ENCODE data around the gene IGF1R. TPM values are rescaled to one million over a fixed set of nuclear protein-coding genes. Genes with fewer than 3 reads are reported as not detected.

IGF1R gene
- total and polyA plus RNA-seq, 12 donors = 8.6 to 138 (median 66.0) TPM

- peaks cover 8 to 17% of the 10 kb centered on the region in 2 donors for H3K4me1 ChIP-seq (replicated peaks in 1 of 2)
- no peaks in the 10 kb centered on the region for H3K36me3 ChIP-seq (replicated peaks in 1 of 2)
- H3K9me3 ChIP-seq (replicated peaks in 1 of 3) = no peaks in the 10 kb centered on the region
- intact Hi-C loops (cut with DNase I) = no loop called here
- H3K4me3 ChIP-seq = no peak overlapping the region
- WGBS, 4 donors = 65 to 75% (median 69%) methylated on average over 13 to 14 of the region's 14 CpGs
- no peak for TF ChIP-seq POLR2A (IDR thresholded peaks at IDR 0.05)
- no peak for TF ChIP-seq CTCF (IDR thresholded peaks at IDR 0.05)
- H3K27me3 ChIP-seq = no peaks in the 10 kb centered on the region
- peak overlapping the region in 2 of 5 donors; percentile 14 to 21 for H3K27ac ChIP-seq
- peak in 1 of 7 donors; percentile 10 for DNase-seq
These were observed 333.7 kb downstream of the IGF1R start for GRCh38 chr15:98981851-98982722.

GRCh38 chr15:98983334-98983733 lies 335.0 kb downstream of the IGF1R start:
- Histone ChIP-seq H3K27ac (peak overlapping the region in 1 of 5 donors; percentile 7), H3K27me3 (no peaks in the 10 kb centered on the region), H3K4me1 (replicated peaks in 1 of 2) (peaks cover 8 to 17% of the 10 kb centered on the region in 2 donors), H3K36me3 (replicated peaks in 1 of 2) (no peaks in the 10 kb centered on the region), H3K9me3 (replicated peaks in 1 of 3) (no peaks in the 10 kb centered on the region), H3K4me3 (no peak overlapping the region)
- peak; percentile 65 to 85 (median 71) for DNase-seq
- 15 to 25% (median 20%) methylated on average over 2 of the region's 2 CpGs for WGBS, 4 donors
- TF ChIP-seq CTCF (IDR thresholded peaks at IDR 0.05) = no peak
- no peak for TF ChIP-seq POLR2A (IDR thresholded peaks at IDR 0.05)
- intact Hi-C loops (cut with DNase I) = no loop called here

GRCh38 chr15:98986281-98986680 lies 337.9 kb downstream of the IGF1R start:
- no peak for DNase-seq
- intact Hi-C loops (cut with DNase I) = no loop called here
- no peak overlapping the region for H3K27ac ChIP-seq
- TF ChIP-seq CTCF (IDR thresholded peaks at IDR 0.05) (no peak), POLR2A (IDR thresholded peaks at IDR 0.05) (no peak)
- H3K9me3 ChIP-seq (replicated peaks in 1 of 3) = no peaks in the 10 kb centered on the region
- no peak overlapping the region for H3K4me3 ChIP-seq
- peaks cover 8 to 17% of the 10 kb centered on the region in 2 donors for H3K4me1 ChIP-seq (replicated peaks in 1 of 2)
- WGBS, 4 donors = 93 to 100% (median 97%) methylated on average over 1 of the region's 1 CpG
- no peaks in the 10 kb centered on the region for H3K27me3 ChIP-seq
- no peaks in the 10 kb centered on the region for H3K36me3 ChIP-seq (replicated peaks in 1 of 2)

- WGBS, 4 donors = 81 to 92% (median 89%) methylated on average over 2 of the region's 2 CpGs
- H3K4me1 ChIP-seq (replicated peaks in 1 of 2) = no peaks in the 10 kb centered on the region
- H3K36me3 ChIP-seq (replicated peaks in 1 of 2) = no peaks in the 10 kb centered on the region
- H3K27ac ChIP-seq = no peak overlapping the region
- no peak for DNase-seq
- H3K4me3 ChIP-seq = no peak overlapping the region
- TF ChIP-seq CTCF (IDR thresholded peaks at IDR 0.05) (no peak), POLR2A (IDR thresholded peaks at IDR 0.05) (no peak)
- intact Hi-C loops (cut with DNase I) = no loop called here
- H3K9me3 ChIP-seq (replicated peaks in 1 of 3) = no peaks in the 10 kb centered on the region
- no peaks in the 10 kb centered on the region for H3K27me3 ChIP-seq
These were observed 346.6 kb downstream of the IGF1R start for GRCh38 chr15:98994892-98995291.

Measured in adrenal gland (tissue), 12 donors.